ENCODE measurements around the gene NADSYN1. TPM values are rescaled to one million over a fixed set of nuclear protein-coding genes. Genes with fewer than 3 reads are reported as not detected.

The NADSYN1 gene
- total RNA-seq, 1 donor from 2014 or later: 45.1 TPM

DNA sequence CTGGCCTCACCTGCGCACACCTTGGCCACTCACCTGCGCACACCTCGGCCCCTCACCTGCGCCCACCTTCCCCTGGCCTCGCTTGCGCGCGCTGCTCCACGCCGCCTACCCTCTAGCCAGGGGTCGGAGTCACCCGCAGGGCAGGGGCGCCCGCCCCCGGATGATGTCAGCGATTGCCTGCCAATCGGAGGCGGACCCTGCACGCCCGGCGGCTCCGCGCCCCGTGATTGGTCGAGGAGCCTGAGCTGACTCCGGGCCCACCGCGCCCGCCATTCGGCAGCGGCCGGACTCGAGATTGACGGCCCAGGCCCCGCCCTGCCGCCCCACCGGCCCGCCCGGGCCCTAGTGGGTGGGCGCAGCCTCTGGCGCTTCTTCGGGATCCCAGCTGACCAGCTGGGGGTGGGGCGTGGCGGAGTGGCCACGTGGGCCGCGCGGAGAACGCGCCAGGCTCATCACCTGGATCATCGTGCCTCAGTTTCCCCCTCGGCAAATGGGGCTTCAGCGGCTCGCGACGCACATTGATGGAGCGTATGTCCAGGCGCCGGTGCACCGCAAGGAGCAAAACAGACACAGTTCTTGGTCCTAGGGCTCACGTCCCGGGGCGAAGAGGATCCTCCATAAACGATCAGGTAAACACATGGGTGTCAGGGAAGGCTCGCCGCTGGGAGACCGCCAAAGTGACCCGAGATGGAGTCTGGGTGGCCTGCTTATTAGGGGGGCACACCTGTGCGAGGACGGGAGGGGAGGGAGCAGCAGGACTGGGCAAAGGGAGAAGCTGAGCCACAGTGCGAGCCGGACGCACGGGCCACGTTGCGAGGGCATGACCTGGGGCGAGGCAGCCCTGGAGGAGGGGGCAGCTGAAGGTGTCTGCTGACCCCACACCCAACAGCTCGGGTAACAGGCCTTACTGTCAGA lies 4.5 kb upstream of the NADSYN1 start, which contains the start of gene DHCR7:
TSS of gene DHCR7 (minus strand) at position 137 of the 915 bp plus-strand sequence. CDS start 3,441 bp downstream, outside the sequence.
- peak; percentile 93 for DNase-seq (ENCODE audit: low read depth, low spot score)
- TF ChIP-seq, protein P1, sequence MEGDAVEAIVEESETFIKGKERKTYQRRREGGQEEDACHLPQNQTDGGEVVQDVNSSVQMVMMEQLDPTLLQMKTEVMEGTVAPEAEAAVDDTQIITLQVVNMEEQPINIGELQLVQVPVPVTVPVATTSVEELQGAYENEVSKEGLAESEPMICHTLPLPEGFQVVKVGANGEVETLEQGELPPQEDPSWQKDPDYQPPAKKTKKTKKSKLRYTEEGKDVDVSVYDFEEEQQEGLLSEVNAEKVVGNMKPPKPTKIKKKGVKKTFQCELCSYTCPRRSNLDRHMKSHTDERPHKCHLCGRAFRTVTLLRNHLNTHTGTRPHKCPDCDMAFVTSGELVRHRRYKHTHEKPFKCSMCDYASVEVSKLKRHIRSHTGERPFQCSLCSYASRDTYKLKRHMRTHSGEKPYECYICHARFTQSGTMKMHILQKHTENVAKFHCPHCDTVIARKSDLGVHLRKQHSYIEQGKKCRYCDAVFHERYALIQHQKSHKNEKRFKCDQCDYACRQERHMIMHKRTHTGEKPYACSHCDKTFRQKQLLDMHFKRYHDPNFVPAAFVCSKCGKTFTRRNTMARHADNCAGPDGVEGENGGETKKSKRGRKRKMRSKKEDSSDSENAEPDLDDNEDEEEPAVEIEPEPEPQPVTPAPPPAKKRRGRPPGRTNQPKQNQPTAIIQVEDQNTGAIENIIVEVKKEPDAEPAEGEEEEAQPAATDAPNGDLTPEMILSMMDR (conservative IDR thresholded peaks at IDR 0.05): no peak
- peaks cover 72% of the 10 kb centered on the region for H3K4me1 Mint-ChIP-seq
- H3K36me3 Mint-ChIP-seq (ENCODE audit: low read depth): peaks cover 26% of the 10 kb centered on the region
- H3K4me3 Mint-ChIP-seq: peak within 1 kb of the TSS; percentile 91
- no peaks in the 10 kb centered on the region for H3K27me3 Mint-ChIP-seq (ENCODE audit: low read depth)
- H3K9me3 Mint-ChIP-seq: no peaks in the 10 kb centered on the region
- H3K27ac Mint-ChIP-seq (ENCODE audit: unreplicated experiment): peak within 1 kb of the TSS; percentile 94

DNA sequence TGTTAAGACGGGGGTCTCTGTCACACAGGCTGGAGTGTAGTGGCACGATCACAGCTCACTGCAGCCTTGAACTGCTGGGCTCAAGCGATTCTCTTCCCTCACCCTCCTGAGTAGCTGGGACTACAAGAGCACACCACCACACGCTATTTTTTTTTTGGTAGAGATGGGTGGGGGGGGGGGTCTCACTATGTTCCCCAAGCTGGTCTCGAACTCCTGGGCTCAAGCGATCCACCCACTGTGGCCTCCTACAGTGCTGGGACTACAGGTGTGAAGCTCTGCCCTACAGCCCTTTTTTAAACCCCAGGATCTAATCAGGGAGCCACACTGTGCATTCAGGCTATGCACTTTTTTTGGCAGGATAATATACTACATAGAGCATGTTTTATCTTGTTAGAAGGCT lies 3.4 kb upstream of the NADSYN1 start:
- H3K27ac Mint-ChIP-seq (ENCODE audit: unreplicated experiment): peak overlapping the region; percentile 44
- H3K9me3 Mint-ChIP-seq: no peaks in the 10 kb centered on the region
- no peaks in the 10 kb centered on the region for H3K27me3 Mint-ChIP-seq (ENCODE audit: low read depth)
- peaks cover 78% of the 10 kb centered on the region for H3K4me1 Mint-ChIP-seq
- TF ChIP-seq, protein P1 (conservative IDR thresholded peaks at IDR 0.05): no peak
- H3K36me3 Mint-ChIP-seq (ENCODE audit: low read depth): peaks cover 26% of the 10 kb centered on the region
- peak overlapping the region; percentile 91 for H3K4me3 Mint-ChIP-seq
- DNase-seq (ENCODE audit: low read depth, low spot score): no peak

DNA sequence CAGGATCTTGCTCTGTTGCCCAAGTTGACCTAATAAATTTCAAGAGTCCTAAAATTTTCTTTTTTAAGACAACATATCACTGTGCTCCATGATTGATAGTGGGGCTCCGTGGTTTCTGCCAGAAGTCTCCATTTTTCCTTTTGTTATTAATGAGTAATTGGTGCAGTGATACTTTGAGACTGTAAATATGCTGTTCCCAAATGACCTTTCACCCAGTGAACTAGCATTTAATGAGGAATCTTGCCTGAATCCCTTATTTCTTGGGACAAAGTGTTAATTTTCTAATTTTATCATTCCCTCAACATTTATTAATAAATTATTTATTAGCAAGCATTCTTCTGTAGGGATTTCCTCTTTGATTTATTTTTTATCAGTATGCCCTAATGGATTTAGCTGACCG lies 2.5 kb upstream of the NADSYN1 start:
- peaks cover 72% of the 10 kb centered on the region for H3K4me1 Mint-ChIP-seq
- H3K9me3 Mint-ChIP-seq: no peaks in the 10 kb centered on the region
- no peak overlapping the region for H3K27ac Mint-ChIP-seq (ENCODE audit: unreplicated experiment)
- peak overlapping the region; percentile 89 for H3K4me3 Mint-ChIP-seq
- H3K36me3 Mint-ChIP-seq (ENCODE audit: low read depth): peaks cover 17% of the 10 kb centered on the region
- no peak for DNase-seq (ENCODE audit: low read depth, low spot score)
- TF ChIP-seq, protein P1 (conservative IDR thresholded peaks at IDR 0.05): no peak
- H3K27me3 Mint-ChIP-seq (ENCODE audit: low read depth): no peaks in the 10 kb centered on the region

DNA sequence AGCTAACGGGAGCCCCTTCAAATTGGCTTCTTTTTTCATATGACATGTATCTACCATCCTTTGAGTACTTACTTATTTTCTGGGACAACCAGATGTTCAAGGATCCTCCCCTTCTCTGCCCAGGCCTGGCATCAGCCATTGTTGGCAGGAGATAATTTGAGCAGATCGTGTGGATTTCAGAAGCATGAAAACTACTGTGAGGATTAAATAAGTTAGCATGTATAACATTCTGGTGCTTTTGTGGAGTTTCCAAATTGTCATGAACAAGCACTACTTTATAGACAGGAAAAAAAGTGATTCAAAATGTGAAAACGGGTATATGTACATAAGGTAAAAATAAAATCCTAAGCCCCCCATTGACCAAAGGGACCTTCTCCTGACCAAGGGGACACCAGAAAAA lies 2.1 kb upstream of the NADSYN1 start:
- H3K36me3 Mint-ChIP-seq (ENCODE audit: low read depth): peaks cover 14% of the 10 kb centered on the region
- no peak for DNase-seq (ENCODE audit: low read depth, low spot score)
- no peaks in the 10 kb centered on the region for H3K27me3 Mint-ChIP-seq (ENCODE audit: low read depth)
- TF ChIP-seq, protein P1 (conservative IDR thresholded peaks at IDR 0.05): no peak
- H3K27ac Mint-ChIP-seq (ENCODE audit: unreplicated experiment): peak overlapping the region; percentile 51
- H3K4me3 Mint-ChIP-seq: peak overlapping the region; percentile 89
- peaks cover 69% of the 10 kb centered on the region for H3K4me1 Mint-ChIP-seq
- no peaks in the 10 kb centered on the region for H3K9me3 Mint-ChIP-seq

DNA sequence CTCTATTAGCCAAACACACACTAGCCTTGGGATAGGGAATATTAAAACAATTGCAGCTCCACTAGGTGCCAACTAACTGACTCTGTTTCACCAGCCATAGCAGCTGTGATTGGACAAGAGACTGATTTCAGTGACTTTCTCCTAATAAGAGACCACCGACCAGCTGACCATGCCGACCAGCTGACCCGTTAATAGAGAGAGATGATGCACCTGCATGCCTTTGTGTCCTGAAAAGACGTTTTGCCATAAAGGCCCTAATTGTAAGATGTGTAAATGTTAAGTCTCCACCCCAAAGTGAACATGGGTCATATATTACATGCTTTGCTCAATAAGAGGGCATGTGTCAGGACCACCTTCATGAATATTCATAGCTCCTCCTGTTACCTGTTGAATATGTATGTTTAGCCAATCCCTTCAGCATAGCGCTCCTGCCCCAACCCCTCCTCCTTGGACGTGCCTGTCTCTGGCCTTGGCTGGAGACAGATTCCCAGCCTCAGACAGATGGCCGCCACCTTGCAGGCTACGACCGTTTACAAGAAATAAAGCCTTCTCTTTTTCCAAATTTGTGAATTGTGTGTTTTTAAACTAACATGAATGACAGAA lies 1.3 kb upstream of the NADSYN1 start:
- Mint-ChIP-seq H3K27me3 (ENCODE audit: low read depth) (no peaks in the 10 kb centered on the region), H3K4me3 (peak overlapping the region; percentile 89), H3K4me1 (peaks cover 62% of the 10 kb centered on the region), H3K9me3 (no peaks in the 10 kb centered on the region), H3K27ac (ENCODE audit: unreplicated experiment) (no peak overlapping the region), H3K36me3 (ENCODE audit: low read depth) (peaks cover 7% of the 10 kb centered on the region)
- no peak for DNase-seq (ENCODE audit: low read depth, low spot score)
- TF ChIP-seq, protein P1 (conservative IDR thresholded peaks at IDR 0.05): no peak
